Stimulated activated CD4-positive, alpha-beta T cell treated with anti-CD3 and anti-CD28 coated beads, Interleukin-4, amount 100 ng/mL, for 24 hours (primary cell): ENCODE measurements around the gene ZFTA.
"Not testable (repeated sequence)": the region's sequence is repeated elsewhere in the genome, so short reads cannot be mapped to it uniquely, and the experiment has no call there.

Experiments used
- DNase-seq: peaks from one replicate; pipeline ENCODE4 v3.0.0-alpha.2; 2020

ZFTA gene

DNA sequence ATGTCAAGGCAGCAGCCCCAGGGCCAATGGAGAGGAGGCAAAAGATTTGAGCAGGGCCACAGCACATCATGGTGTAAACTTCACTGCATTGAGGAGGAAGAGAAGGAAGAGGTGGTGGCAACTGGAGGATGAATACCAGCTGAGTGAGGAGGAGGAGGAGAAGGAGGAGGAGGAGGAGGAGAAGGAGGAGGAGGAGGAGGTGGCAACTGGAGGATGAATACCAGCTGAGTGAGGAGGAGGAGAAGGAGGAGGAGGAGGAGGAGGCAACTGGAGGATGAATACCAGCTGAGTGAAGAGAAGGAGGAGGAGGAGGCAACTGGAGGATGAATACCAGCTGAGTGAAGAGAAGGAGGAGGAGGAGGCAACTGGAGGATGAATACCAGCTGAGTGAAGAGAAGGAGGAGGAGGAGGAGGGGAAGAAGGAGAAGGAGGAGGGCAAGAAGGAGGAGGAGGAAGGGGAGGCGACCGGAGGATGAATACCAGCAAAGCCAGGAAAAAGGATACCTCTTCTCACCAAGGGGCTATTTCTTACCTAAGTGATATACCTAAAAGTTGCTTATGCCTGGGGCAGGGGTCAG is 3.3 kb upstream of the ZFTA start:
- DNase-seq, result not testable (repeated sequence)

DNA sequence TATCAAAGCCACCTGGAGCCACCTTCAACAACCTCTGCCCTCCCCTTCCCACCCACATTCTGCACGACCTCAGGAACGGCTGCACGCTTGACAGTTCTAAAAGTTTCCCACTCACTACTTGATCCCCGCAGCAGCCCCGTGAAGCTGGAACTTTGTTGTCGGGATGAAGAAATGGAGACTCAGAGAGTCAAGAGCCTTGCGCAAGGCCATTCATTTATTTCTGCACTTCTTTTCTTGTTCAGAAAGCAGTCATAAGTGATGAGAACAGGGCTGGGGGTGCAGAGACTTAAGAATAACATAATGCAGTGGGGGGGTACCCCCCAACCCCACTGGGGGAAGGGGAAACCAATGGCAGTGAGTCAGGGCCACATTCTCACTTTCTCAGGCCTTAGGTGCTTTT is 2.2 kb upstream of the ZFTA start:
- no peak for DNase-seq

- DNase-seq, result no peak
These were observed 1.3 kb upstream of the ZFTA start for GRCh38 chr11:63769714-63770455.

- DNase-seq, result peak; percentile 27
These were observed 603 bp upstream of the ZFTA start for GRCh38 chr11:63769042-63769713.

GRCh38 chr11:63767565-63768236 is 874 bp downstream of the ZFTA start:
- DNase-seq, result peak; percentile 44

- no peak for DNase-seq
These were observed 1.4 kb downstream of the ZFTA start for GRCh38 chr11:63767267-63767564.

DNA sequence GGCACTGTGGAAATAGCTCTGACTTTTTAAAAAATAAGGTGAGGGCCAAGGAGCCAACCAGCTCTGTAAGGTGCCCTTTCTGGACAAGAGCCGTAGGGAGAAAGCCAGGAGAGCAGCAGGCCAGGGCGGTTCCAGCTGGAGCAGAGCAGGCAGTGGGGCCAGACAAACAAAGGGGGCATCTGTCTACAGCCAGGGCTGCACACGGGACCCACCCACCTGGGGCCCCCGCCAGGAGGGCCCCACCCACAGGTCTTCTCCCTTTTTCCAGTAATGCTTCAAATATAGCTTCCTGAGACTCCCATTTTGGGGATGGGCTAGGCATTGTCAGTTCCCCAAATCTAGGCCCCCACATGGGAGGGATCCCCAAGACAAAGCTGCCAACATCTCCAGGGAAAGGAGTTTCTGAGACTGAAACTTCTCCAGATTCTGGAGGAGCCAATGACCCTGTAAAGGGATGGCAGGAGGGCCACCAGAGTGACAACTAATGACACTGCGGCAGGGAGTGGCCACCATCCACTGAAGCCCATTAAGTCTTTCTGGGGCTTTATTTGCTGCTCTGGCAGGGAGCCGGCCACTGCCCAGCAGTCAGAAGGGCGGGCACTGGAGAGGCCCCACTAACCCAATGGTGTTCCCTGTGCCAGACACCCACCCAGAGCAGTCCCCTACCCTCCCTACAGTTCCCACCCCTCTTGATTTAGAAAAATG is 1.9 kb downstream of the ZFTA start:
- DNase-seq, result no peak

DNA sequence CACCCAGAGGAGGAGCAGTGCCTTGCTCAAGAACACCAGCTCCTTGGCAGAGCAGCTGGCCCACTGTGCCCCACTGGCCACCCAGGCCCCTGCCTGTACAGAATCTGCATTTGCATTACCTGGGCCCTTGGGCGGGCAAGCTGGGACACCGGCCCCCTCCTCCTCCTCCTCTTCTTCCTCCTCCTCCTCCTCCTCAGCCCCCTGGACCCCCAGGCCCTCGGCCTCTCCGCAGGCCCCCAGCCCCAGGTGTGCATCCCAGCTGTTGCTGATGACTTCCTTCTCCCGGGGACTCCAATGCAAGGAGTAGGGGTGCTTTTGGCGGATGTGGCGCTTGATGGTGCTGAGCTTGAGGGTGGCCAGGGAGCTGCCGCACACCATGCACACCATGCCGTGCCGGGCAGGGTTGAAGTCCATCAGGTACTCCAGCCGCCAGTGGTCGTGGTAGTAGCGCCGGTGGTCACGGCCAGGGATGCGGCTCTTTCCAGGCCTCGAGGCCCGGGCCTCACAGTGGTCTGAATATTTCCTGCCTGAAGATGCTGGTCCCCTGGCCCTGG is 2.8 kb downstream of the ZFTA start:
- DNase-seq, result no peak

- DNase-seq, result no peak
These were observed 3.6 kb downstream of the ZFTA start for GRCh38 chr11:63764679-63765647.

DNA sequence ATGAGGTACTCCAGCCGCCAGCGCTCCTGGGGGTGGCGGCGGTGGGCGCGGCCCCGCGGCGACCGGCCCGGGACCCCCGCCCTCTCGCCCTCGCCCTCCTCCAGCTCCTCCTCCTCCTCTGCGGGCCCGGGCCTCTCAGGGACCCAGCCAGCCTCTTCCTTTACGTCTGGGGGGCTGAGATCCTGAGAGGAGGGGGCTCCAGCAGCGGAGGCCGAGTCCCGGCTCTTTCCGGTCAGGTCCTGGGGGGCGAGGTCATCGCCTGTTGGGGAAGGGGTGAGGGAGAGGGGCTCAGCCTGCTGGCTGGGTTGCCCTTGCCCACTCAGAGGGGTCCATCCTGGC is 4.3 kb downstream of the ZFTA start:
- DNase-seq, result no peak

DNA sequence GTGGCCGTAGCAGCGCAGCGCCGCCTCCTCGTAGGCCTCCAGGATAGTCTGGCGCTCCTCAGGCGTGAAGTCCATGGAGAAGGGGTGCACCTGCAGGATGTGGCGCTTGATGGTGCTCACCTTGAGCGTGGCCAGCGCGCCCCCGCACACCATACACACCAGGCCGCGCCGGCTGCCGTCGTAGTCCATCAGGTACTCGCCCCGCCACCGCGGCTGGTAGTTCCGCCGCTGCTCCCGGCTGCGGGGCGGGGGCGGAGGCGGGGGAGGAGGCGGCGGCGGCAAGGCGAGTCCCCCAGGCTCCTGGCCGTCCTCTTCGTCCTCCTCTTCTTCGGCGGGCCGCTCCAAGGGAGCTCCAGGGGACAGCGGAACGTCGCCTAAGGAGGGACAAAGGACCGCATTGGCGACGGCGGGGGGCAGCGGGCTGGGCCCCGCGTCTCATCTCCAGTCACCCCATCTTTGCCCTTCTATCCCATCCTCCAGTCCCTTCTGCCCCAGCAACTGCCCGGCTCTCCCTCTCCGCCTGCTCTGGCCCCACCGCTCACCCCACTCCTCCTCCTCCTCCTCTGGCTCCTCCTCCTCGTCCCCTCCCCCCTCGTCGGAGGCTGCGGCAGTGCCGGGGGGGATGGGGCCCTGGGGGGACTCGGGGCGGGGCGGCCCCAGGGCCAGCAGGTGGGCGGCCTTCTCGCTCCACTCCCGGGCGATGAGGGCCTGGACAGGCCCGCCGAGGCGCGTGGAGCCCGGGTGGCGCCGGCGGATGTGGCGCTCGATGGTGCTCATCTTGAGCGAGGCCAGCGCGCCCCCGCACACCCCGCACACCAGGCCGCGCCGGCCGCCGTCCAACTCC is 4.9 kb downstream of the ZFTA start:
- no peak for DNase-seq

DNA sequence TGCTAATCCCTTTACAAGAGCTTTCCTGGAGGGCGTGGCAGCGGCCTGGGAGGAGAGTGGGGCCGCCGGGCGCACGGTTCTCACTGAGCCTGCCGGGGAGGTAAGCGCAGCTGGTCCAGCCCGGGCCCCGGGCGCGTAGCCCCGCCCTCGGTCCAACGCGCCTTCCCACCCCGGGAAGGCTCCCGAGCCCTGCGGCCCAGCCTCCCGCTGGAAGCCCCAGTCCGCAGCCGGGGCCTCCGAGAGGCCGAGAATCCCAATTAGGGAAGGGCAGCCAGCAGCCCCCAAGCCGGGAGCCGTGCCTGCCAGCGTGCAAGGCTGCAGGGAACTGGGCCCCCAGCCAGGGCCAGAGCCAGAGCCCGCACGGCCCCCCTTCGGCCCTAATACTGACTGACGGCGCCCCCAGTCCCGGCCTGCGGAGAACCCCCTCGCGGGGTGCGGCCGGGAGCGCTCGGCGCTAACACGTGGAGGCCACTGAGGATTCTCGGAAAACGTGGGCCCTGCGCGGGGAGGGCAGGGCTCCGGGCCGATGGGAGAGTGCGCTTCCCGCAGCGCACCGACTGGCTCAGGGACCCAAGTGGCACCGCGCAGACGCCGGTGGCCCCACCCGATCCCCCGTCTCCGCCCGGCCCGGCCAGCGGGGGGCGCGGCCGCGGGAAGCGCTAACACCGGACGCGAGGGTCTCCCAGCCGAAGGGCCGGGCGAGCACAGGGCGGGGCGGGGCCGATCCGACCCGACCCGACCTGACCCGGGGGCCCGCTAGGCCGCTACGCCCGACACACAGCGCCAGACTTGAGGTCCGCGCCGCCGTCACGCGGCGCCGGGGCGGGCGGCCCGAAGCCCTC is 5.7 kb downstream of the ZFTA start:
- no peak for DNase-seq

DNA sequence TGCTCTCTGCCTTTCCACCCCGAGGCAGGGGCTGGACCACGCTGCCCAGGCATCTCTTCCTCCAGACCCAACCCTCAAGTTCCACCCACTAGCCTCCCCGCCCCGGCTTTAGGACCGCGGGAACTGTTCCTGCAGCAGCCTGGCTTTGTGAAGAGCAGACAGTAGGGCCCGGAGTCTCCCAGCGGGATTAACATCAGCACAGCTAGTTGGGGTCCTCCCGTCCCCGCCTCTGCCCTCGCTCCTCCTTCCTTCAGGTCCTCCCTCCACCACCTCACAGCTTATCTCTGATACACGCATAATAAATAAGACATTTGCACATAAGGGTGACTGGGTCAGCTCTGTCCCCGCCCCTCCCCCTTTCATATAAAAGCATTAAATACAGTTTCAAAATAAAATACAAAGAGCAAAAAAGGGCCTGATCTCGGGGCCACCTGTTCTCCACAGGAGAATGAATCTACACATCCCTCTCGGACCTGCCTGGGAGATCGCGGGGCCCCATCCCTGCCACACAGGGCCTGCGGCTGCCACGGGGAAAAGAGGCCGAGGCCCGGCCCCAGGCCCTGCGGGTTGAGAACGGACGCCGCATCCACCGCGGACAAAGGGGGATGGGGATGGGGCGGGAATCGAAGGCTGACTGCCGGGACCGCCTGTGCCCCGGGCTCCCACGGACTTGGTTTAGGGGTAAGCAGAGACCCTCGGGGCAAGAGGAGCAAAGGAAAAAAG is 6.5 kb downstream of the ZFTA start:
- DNase-seq, result no peak

GRCh38 chr11:63761188-63761587 is 7.4 kb downstream of the ZFTA start:
- DNase-seq, result no peak

DNA sequence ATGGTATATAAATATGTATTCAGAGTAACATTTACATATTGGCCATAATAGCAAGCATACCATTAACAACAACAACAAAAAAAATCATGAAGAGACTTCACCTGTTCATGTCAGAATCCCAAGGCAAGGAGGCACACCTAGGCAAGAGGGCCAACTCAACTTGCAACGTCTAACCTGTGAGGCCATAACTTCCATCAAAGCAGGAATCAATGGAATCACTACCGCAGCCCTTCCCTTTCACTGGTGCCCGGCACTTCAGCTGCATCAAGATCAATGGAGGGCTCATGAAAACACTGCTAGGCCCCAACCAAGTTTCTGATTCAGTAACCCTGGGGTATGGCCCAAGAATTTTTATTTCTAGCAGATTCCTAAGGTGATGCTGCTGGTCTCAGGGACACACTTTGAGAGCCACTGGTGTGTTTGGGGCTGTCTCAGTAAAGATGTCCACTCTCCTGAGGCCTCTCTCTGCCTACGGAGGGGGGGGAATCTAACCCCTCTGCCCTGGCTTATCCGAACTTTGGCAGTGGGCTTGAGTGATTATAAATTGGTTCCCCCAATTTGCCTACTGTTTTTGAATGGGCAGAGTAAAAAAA is 8.0 kb downstream of the ZFTA start:
- DNase-seq, result no peak

GRCh38 chr11:63756919-63757761 is 11.4 kb downstream of the ZFTA start:
- no peak for DNase-seq

DNA sequence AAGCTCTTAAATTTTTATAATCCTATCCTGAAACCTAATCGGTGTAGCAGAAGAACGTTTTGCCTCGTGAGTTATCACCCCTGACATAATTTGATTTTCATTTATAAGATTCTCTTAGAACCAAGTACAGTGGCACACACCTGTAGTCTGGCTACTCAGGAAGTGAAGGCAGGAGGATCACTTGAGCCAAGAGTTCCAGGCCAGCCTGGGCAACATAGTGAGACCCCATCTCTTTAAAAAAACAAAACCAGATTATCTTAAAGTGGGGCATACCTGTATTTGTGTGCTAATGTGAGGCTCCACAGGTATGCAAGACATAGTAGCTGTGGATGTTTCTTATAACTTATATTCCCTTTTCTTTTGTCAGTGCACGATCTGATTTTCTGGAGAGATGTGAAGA is 19.0 kb downstream of the ZFTA start:
- DNase-seq, result no peak

- no peak for DNase-seq
These were observed 21.6 kb downstream of the ZFTA start for GRCh38 chr11:63747011-63747410.
